Thyroid gland (tissue), 4 donors: ENCODE measurements around the gene LMO2.

Experiments used
- CTCF ChIP-seq, 6 experiments: fragments of 200-600 bp in 3 of 6; fragments of 450-650 bp in 3 of 6; sonication (generic) in 3 of 6; IDR thresholded peaks; one replicate each; pipeline ENCODE4 v1.5.1; 2016 to 2019; ENCODE audit warnings: antibody characterized with exemption in 6 of 6, mild to moderate bottlenecking in 2 of 6, inconsistent platforms in 1 of 6, moderate library complexity in 1 of 6
- POLR2A ChIP-seq, 2 donors: fragments of 450-650 bp; IDR thresholded peaks; one replicate each; pipeline ENCODE4 v1.6.1; 2017; ENCODE audit warnings: antibody characterized with exemption in 2 of 2, mild to moderate bottlenecking in 2 of 2, moderate library complexity in 1 of 2

DNA sequence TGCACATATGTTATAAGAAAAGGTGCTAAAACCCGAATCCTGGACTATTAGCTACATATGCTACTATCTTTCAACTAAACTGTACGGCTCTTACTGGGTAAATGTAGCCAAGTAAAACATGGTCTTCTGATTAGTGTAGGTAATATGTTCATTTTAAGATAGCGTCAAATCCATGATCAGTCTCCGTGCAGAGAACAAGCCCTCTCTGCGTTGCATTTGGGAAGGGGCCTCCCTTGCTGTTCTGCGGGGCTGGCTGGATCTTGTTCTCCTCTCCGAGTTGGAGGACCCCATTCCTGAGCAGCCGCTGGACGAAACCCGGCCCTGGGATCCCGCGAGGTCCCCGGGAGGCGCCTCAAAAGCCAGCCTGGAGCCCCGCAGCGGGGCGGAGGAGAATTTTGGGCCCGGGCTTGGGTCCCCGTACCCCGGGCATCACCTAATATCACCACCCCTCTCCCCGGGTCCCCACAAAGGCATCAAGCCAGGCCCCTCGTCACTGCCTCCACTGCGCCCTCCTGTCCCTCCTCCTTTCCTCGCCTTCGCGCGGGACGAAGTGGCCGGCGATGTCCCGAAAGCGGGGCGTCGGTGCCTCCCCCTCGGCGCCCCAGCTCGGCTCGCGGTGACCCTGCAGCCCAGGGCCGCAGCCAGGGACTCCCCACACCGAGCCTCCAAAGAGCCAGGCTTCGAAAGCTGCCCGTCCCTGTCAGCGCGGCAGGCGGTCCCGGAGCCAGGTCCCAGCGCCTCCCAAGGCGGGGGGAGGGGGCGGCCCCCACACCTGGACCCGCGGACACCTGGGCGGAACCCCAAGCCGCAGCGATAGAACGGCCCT, 63.1 kb downstream of the LMO2 start:
- no peak for TF ChIP-seq POLR2A (IDR thresholded peaks at IDR 0.05)
- no peak for TF ChIP-seq CTCF (IDR thresholded peaks at IDR 0.05)
